ENCODE measurements around the gene TUBAL3. TPM values are rescaled to one million over a fixed set of nuclear protein-coding genes. Genes with fewer than 3 reads are reported as not detected.
A peak's percentile ranks its signal among the peaks of the same experiment; 100 is the strongest.

TUBAL3 gene
- total and polyA plus RNA-seq, 9 of the 15 experiments (the other 6 are each of a cell fraction or from before 2014, with no cell fraction given) = 5.5 to 10.1 (median 6.9) TPM

DNA sequence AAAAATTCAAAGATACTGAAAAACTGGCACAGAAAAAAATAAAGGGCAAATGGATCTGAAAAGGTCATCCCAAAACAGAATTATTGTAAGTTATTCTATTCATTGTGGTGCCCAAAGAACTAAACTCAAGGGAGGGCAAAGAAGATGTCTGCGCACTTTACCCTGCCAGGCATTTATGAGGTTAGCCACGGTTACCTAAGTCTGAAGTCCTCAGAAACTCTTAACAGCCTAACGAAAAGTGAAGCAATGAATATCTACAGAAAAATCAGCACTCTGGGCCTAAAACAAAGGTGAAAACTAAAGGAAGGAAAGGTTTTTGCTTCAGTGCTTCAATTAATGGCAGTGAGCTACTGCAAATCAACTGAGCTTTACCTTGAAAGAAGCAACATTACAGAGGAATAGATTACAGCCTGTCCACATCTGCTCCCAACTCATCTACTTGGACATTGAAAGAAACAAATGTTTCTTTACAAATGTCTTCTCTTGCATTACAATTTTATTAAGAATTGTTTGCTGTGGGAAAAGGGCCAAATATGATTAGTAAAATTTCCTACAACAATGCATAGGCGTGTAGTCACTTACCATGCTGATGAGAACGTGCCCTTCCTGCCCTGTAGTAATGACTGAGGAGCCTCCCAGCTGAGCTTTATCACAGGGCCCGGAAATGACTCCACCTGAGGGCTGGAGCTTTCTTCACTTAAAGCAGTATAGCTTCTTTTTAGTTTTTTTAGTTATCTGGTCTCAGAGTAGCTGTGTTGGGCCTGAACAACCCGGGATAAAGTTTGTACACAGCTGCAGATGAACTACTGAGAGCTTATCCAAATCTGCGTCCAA is at the start of gene TUBAL3 (continued):
- TF ChIP-seq ZNF140 (CRISPR knock-in tag; IDR thresholded peaks at IDR 0.05) (no peak), ZNF57 (CRISPR knock-in tag; IDR thresholded peaks at IDR 0.05) (no peak), EZH2 (IDR thresholded peaks at IDR 0.05; ENCODE audit: borderline replicate concordance, low read depth, low read length) (no peak), ZNF511 (CRISPR knock-in tag; IDR thresholded peaks at IDR 0.05) (no peak), FOXP1 (CRISPR knock-in tag; IDR thresholded peaks at IDR 0.05) (no peak), ERF (CRISPR knock-in tag; IDR thresholded peaks at IDR 0.05) (no peak), ZBTB7A (IDR thresholded peaks at IDR 0.05; ENCODE audit: borderline replicate concordance, control insufficient read depth, low read depth, low read length) (no peak), PHF21A (IDR thresholded peaks at IDR 0.05; ENCODE audit: borderline replicate concordance, low read depth) (no peak), HEY1 (CRISPR knock-in tag; IDR thresholded peaks at IDR 0.05; ENCODE audit: borderline replicate concordance) (no peak), HDAC1 (IDR thresholded peaks at IDR 0.05) (0 out of 4 replicates have a peak, but pooled peaks of 1 of the 2 experiments have one; percentile 20), MYC (IDR thresholded peaks at IDR 0.05; ENCODE audit: low read depth, low read length) (no peak), MYC (CRISPR knock-in tag; IDR thresholded peaks at IDR 0.05; ENCODE audit: borderline replicate concordance, low read depth) (no peak), FIP1L1 (IDR thresholded peaks at IDR 0.05; ENCODE audit: low read depth, low read length, poor library complexity, severe bottlenecking) (no peak), BCOR (IDR thresholded peaks at IDR 0.05) (no peak), SAFB2 (IDR thresholded peaks at IDR 0.05; ENCODE audit: borderline replicate concordance, low read depth, low read length, severe bottlenecking) (no peak), ZNF124 (CRISPR knock-in tag; IDR thresholded peaks at IDR 0.05) (no peak), DIDO1 (tag; IDR thresholded peaks at IDR 0.05; ENCODE audit: low read depth) (no peak), MCM3 (IDR thresholded peaks at IDR 0.05) (no peak), RFX1 (IDR thresholded peaks at IDR 0.05) (no peak), CAMTA2 (CRISPR knock-in tag; conservative IDR thresholded peaks at IDR 0.05) (no peak), ZNF224 (CRISPR knock-in tag; IDR thresholded peaks at IDR 0.05) (no peak), ATF2 (CRISPR knock-in tag; IDR thresholded peaks at IDR 0.05) (no peak), HDAC6 (IDR thresholded peaks at IDR 0.05; ENCODE audit: low read depth, low read length) (no peak)
- TF ChIP-seq, protein P1, sequence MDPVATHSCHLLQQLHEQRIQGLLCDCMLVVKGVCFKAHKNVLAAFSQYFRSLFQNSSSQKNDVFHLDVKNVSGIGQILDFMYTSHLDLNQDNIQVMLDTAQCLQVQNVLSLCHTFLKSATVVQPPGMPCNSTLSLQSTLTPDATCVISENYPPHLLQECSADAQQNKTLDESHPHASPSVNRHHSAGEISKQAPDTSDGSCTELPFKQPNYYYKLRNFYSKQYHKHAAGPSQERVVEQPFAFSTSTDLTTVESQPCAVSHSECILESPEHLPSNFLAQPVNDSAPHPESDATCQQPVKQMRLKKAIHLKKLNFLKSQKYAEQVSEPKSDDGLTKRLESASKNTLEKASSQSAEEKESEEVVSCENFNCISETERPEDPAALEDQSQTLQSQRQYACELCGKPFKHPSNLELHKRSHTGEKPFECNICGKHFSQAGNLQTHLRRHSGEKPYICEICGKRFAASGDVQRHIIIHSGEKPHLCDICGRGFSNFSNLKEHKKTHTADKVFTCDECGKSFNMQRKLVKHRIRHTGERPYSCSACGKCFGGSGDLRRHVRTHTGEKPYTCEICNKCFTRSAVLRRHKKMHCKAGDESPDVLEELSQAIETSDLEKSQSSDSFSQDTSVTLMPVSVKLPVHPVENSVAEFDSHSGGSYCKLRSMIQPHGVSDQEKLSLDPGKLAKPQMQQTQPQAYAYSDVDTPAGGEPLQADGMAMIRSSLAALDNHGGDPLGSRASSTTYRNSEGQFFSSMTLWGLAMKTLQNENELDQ (CRISPR knock-in tag; IDR thresholded peaks at IDR 0.05; ENCODE audit: borderline replicate concordance) = no peak

Data from K562 (cell line).